Measurements from ENCODE around the gene TCIRG1. TPM values are rescaled to one million over a fixed set of nuclear protein-coding genes. Genes with fewer than 3 reads are reported as not detected.

Gene TCIRG1, protein sequence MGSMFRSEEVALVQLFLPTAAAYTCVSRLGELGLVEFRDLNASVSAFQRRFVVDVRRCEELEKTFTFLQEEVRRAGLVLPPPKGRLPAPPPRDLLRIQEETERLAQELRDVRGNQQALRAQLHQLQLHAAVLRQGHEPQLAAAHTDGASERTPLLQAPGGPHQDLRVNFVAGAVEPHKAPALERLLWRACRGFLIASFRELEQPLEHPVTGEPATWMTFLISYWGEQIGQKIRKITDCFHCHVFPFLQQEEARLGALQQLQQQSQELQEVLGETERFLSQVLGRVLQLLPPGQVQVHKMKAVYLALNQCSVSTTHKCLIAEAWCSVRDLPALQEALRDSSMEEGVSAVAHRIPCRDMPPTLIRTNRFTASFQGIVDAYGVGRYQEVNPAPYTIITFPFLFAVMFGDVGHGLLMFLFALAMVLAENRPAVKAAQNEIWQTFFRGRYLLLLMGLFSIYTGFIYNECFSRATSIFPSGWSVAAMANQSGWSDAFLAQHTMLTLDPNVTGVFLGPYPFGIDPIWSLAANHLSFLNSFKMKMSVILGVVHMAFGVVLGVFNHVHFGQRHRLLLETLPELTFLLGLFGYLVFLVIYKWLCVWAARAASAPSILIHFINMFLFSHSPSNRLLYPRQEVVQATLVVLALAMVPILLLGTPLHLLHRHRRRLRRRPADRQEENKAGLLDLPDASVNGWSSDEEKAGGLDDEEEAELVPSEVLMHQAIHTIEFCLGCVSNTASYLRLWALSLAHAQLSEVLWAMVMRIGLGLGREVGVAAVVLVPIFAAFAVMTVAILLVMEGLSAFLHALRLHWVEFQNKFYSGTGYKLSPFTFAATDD
- 92.3 to 133 TPM (median 121 TPM) in 5 replicates for total RNA-seq (2022; extraction: Qiagen RNA extraction)

GRCh38 chr11:68038718-68039525, at the start of gene TCIRG1:
TCIRG1 (plus strand) TSS chr11:68039025; CDS start chr11:68041272, 2,247 bp downstream.

DNA sequence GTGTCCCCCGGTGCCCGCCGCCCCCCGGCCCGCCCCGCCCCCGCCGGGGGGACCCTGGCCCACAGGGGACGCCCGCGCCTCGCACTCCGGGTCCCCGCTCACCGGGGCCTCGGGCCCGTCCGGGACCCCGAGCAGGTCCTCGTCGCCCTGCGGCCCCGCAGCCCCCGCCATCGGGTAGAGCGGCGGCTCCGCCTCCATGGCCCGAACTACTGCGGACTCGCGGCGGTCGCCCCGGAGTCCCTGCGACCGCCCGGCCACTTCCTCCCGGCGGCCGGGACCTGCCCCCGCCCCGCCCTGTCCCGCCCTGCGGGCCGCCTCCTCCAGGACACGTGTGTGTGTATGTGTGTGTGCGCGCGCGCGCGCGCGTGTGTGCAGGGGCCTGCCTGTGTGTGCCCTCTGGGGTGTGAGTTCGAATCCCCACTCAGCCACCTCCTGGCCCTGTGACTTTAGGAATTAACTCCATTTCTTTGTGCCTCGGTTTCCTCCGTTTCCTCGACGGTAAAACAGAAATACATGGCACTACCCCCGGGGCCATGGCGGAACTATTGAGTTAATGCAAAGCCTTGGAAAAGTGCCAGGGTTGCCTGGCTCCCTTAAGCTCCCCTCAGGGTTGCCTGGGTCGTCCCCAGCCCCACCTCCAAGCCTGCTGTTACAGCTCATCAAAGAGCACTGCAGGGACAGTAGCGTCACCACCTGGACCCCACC, 34.8 kb upstream of the TCIRG1 start, which contains the start of gene UNC93B1:
Gene UNC93B1 (minus strand): TSS at position 252 of the 705 bp plus-strand sequence. CDS start 54 bp downstream, at position 198.

GRCh38 chr11:68010090-68011041, 28.5 kb upstream of the TCIRG1 start, which contains the start of gene ALDH3B1:
ALDH3B1 (plus strand) TSS chr11:68010327; CDS start chr11:68015298, 4,971 bp downstream.

GRCh38 chr11:68030318-68031143, 8.3 kb upstream of the TCIRG1 start, which contains the start of gene NDUFS8:
NDUFS8 (plus strand) TSS chr11:68030681; CDS start chr11:68032152, 1,471 bp downstream.

Other genes starting within 250 kb of the TCIRG1 start
- 63.0 to 84.9 TPM (median 77.3 TPM) in 5 replicates for gene UNC93B1, start 34.9 kb upstream of the TCIRG1 start, total RNA-seq (2022; extraction: Qiagen RNA extraction)
- gene ALDH3B1, start 28.7 kb upstream of the TCIRG1 start, total RNA-seq (2022; extraction: Qiagen RNA extraction): 126 to 139 TPM (median 131 TPM) in 5 replicates
- 251 to 386 TPM (median 359 TPM) in 5 replicates for gene NDUFS8, start 8.3 kb upstream of the TCIRG1 start, total RNA-seq (2022; extraction: Qiagen RNA extraction)
- gene CHKA, start 82.4 kb downstream of the TCIRG1 start, total RNA-seq (2022; extraction: Qiagen RNA extraction): 33.8 to 38.5 TPM (median 35.7 TPM) in 5 replicates
- 19.7 to 28.1 TPM (median 21.2 TPM) in 5 replicates for gene KMT5B, start 174.3 kb downstream of the TCIRG1 start, total RNA-seq (2022; extraction: Qiagen RNA extraction)
- 54.2 to 60.1 TPM (median 58.8 TPM) in 5 replicates for gene C11orf24, start 232.9 kb downstream of the TCIRG1 start, total RNA-seq (2022; extraction: Qiagen RNA extraction)

Measured in A549 treated with Hydrocortisone at 1 μM for 4 hours (cell line).